T-helper 2 cell treated with Interferon-gamma antibody and Interleukin-4, amounts not matched to agents 5 μg/mL and 100 μg/mL, for 36 hours (primary cell): ENCODE measurements around the gene TNRC6B.
A peak's percentile ranks its signal among the peaks of the same experiment; 100 is the strongest.
"Not testable (repeated sequence)": the region's sequence is repeated elsewhere in the genome, so short reads cannot be mapped to it uniquely, and the experiment has no call there.

Experiments used
- DNase-seq: peaks from one replicate; pipeline ENCODE4 v3.0.0; 2021; ENCODE audit warnings: low spot score
- H3K27ac Mint-ChIP-seq: one replicate; pipeline ENCODE4 v1.8.0; 2021; ENCODE audit warnings: mild to moderate bottlenecking, mixed read lengths
- H3K27me3 Mint-ChIP-seq: one replicate; pipeline ENCODE4 v1.8.0; 2021; ENCODE audit warnings: low read depth, mixed read lengths
- H3K36me3 Mint-ChIP-seq: one replicate; pipeline ENCODE4 v1.8.0; 2021; ENCODE audit warnings: low read depth, mixed read lengths
- H3K4me1 Mint-ChIP-seq: one replicate; pipeline ENCODE4 v1.8.0; 2021; ENCODE audit warnings: low read depth, mixed read lengths
- H3K4me3 Mint-ChIP-seq: one replicate; pipeline ENCODE4 v1.8.0; 2022; ENCODE audit warnings: mild to moderate bottlenecking, moderate library complexity, mixed read lengths
- H3K9me3 Mint-ChIP-seq: one replicate; pipeline ENCODE4 v1.8.0; 2021; ENCODE audit warnings: mixed read lengths

Gene TNRC6B

DNA sequence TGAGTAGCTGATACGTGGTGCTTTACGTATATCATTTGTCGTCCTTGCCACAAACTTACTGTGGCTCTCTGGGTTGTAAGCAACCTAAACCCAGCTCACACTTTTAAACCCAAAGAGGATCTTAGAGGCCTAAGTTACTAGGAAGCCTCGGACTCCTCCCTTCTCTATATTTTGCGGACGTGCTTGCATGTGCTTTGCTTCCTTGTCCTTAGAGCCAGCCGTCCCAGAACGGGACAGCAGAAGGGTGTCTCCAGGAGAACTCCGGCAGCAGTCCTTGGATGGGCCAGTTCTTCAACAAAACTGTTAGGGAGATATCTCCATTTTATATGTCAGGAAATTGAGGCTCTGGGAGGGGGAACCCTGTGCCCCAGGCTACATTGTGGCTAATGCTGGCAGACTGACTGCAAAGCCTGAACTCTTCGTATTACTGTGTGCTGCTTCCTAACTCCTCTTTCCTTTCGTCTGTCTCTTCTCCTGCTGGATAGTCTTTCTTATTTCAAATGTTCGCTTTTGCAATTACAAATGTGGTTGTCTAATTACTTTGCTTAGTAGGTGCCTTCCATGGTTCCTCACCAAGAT is 33.8 kb downstream of the TNRC6B start:
- peaks cover 6% of the 10 kb centered on the region for H3K36me3 Mint-ChIP-seq

DNA sequence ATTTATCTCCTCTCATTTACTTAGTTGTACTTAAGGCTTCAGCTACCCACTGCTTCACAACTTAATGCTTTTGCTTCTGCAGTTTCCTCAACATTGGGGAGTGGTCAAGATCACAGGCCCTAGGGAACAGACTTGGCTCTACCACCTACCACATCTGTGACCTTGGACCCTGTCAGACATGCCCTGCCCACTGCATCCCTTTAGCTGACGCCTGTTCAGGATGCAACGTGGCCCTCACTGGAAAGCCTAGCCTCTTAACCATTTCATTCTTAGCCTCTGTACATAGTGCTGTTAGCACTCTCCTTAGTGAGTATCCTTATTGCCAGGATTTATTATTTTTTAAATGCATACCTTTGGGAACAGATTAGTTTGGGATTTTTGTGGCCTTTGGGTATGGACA is 34.4 kb downstream of the TNRC6B start:
- no peaks in the 10 kb centered on the region for H3K9me3 Mint-ChIP-seq
- DNase-seq = no peak
- H3K27me3 Mint-ChIP-seq = no peaks in the 10 kb centered on the region
- H3K27ac Mint-ChIP-seq = no peak overlapping the region
- no peak overlapping the region for H3K4me3 Mint-ChIP-seq
- peaks cover 5% of the 10 kb centered on the region for H3K36me3 Mint-ChIP-seq
- peaks cover 72% of the 10 kb centered on the region for H3K4me1 Mint-ChIP-seq

More for the DNA sequence above, 33.8 kb downstream of the TNRC6B start:
- Mint-ChIP-seq H3K27me3 (no peaks in the 10 kb centered on the region), H3K4me3 (no peak overlapping the region), H3K4me1 (peaks cover 67% of the 10 kb centered on the region), H3K9me3 (no peaks in the 10 kb centered on the region), H3K27ac (no peak overlapping the region)
- DNase-seq = no peak

DNA sequence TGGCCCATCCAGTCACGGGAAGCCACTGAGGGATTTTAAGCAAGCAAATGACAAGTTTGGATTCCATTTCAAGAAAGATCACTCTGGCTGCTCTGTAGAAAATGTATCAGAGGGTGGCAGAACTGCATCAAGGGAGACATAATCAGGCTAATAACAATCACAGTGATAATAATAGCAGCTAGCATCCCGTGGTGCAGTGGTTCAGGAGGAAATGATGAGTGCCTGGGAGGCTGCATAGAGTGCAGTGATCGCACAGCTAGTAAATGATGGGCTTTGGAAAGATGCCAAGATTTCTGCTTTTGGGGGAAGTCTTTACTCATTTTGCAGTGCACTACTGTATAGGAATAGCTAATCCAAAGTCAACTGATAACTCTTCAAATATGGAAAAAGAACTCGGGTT is 35.8 kb downstream of the TNRC6B start:
- peaks cover 7% of the 10 kb centered on the region for H3K36me3 Mint-ChIP-seq
- H3K4me3 Mint-ChIP-seq = no peak overlapping the region
- no peaks in the 10 kb centered on the region for H3K27me3 Mint-ChIP-seq
- H3K9me3 Mint-ChIP-seq = no peaks in the 10 kb centered on the region
- peaks cover 70% of the 10 kb centered on the region for H3K4me1 Mint-ChIP-seq
- peak overlapping the region; percentile 33 for H3K27ac Mint-ChIP-seq
- DNase-seq = no peak

- Mint-ChIP-seq H3K4me1 (peaks cover 75% of the 10 kb centered on the region), H3K4me3 (peak overlapping the region; percentile 32), H3K9me3 (no peaks in the 10 kb centered on the region), H3K27ac (no peak overlapping the region), H3K27me3 (no peaks in the 10 kb centered on the region), H3K36me3 (peaks cover 9% of the 10 kb centered on the region)
- no peak for DNase-seq
Observed at GRCh38 chr22:40215266-40215665, 37.5 kb downstream of the TNRC6B start.

DNA sequence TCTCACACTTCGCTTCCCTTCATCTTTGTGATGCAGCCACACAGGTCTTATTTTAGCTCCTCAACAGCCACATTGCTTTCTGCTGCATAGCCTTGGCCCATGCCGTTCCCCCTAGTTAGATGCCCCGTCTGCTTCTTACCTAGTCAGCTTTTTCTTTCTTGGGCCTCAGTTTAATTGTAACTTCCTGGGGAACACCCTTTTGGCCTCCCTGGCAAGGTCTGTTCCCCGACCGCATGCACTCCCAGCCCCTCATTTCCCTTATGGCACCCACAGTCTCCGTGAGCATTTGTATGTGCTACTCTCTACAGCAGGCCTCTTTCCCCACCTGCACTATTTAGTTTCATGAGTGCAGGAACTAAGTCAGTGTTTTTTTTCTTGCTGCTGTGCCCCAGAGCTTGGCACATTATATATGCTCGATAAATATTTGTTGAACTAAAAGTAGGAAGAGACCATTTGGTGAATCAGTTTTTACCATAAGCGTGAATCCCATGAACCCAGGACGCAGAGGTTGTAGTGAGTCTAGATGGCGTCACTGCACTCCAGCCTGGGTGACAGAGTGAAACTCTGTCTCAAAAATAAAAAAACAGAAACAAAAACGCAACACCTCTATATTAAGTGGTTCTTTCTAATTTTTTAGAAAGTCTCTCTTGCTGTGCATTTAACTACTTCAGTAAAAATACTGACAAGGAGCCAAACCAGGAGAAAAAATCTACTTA is 38.5 kb downstream of the TNRC6B start:
- DNase-seq = no peak
- H3K27me3 Mint-ChIP-seq = no peaks in the 10 kb centered on the region
- H3K4me1 Mint-ChIP-seq = peaks cover 70% of the 10 kb centered on the region
- peak overlapping the region; percentile 60 for H3K4me3 Mint-ChIP-seq
- peaks cover 11% of the 10 kb centered on the region for H3K36me3 Mint-ChIP-seq
- peak overlapping the region; percentile 79 for H3K27ac Mint-ChIP-seq
- no peaks in the 10 kb centered on the region for H3K9me3 Mint-ChIP-seq

DNA sequence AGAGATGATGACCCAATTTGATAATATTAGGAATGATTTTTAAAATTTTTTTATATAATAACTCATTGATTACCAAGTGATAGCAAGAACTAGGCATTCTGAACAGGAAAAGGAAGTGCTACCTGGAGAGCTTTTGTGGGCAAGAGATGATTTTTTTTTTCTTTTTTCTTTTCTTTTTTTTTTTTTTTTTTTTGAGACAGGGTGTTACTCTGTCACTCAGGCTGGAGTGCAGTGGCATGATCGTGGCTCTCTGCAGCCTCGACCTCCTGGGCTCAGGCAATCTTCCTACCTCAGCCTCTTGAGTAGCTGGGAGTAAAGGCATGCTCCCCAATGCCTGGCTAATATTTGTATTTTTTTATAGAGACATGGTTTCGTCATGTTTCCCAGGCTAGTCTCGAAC is 40.4 kb downstream of the TNRC6B start:
- peaks cover 60% of the 10 kb centered on the region for H3K4me1 Mint-ChIP-seq
- peak overlapping the region; percentile 36 for H3K4me3 Mint-ChIP-seq
- no peaks in the 10 kb centered on the region for H3K27me3 Mint-ChIP-seq
- no peaks in the 10 kb centered on the region for H3K9me3 Mint-ChIP-seq
- H3K27ac Mint-ChIP-seq = peak overlapping the region; percentile 18
- H3K36me3 Mint-ChIP-seq = peaks cover 10% of the 10 kb centered on the region
- DNase-seq = no peak

DNA sequence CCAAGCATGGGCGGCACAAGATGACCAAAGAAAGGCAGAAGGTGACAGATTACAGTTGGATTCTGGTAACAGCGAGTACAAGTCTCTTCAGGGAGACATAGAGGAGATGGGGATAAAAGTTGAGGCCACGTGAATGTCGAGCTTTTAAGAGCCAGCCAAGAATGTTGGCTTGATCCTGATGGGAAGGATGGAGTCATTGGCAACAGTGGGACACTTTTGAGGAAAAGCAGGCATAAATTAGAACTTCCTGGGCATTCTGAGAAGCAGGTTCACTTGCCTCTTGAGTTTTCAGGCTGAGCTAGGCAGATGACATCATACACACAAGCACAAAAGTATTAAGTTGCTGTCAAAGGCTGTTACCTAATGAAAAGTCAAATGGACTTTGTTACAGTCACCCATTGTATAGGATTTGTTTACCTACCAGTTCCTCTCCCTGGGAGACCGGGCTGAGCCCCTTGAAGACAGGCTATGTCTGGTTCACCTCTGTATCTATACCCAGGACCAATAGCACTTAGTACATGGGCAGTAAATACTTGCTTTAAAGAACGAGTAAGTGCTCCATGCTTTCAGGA is 41.1 kb downstream of the TNRC6B start:
- no peak for DNase-seq
- peak overlapping the region; percentile 36 for H3K4me3 Mint-ChIP-seq
- no peaks in the 10 kb centered on the region for H3K27me3 Mint-ChIP-seq
- peak overlapping the region; percentile 18 for H3K27ac Mint-ChIP-seq
- no peaks in the 10 kb centered on the region for H3K9me3 Mint-ChIP-seq
- peaks cover 60% of the 10 kb centered on the region for H3K4me1 Mint-ChIP-seq
- peaks cover 6% of the 10 kb centered on the region for H3K36me3 Mint-ChIP-seq

DNA sequence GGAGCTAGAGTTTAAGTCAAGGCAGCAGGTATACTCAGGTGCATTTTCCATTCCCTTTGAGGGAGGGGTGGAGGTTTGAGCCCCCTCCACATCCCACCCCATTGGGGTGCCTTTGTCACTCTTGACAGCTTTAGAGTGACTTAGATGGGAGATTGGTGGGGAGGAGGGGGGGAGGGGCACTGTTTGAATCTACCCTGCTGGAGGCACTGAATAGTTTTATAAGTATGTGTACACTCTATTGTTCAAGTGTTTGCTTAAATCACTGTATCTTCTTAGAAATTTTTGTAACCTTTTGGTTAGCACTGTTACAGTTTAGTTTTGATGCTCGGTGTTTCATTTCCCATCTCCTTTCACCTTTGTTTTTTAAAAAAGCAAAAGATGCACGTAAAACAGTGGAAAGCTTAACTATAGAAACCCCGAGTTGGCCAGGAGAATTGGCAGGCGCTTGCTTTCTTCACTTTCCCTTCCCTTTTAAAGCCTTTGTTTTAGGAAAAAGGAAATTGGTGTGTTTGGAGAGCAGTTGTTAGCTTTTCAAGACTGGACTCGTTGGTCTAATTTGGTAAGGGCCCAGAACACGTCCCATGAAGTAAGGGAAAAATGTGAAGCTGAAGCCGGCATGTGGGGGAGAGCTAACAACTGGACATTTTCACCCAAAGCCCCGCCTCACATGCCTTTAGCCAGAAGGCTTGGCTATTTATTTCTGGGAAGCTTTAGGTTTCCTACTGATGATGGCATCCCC is 42.8 kb downstream of the TNRC6B start:
- H3K27me3 Mint-ChIP-seq = no peaks in the 10 kb centered on the region
- no peaks in the 10 kb centered on the region for H3K9me3 Mint-ChIP-seq
- H3K4me3 Mint-ChIP-seq = no peak overlapping the region
- DNase-seq = no peak
- no peak overlapping the region for H3K27ac Mint-ChIP-seq
- H3K36me3 Mint-ChIP-seq = peaks cover 6% of the 10 kb centered on the region
- peaks cover 56% of the 10 kb centered on the region for H3K4me1 Mint-ChIP-seq

GRCh38 chr22:40221055-40221414 is 43.3 kb downstream of the TNRC6B start:
- H3K27me3 Mint-ChIP-seq = no peaks in the 10 kb centered on the region
- H3K9me3 Mint-ChIP-seq = no peaks in the 10 kb centered on the region
- H3K27ac Mint-ChIP-seq = no peak overlapping the region
- H3K36me3 Mint-ChIP-seq = peaks cover 6% of the 10 kb centered on the region
- H3K4me3 Mint-ChIP-seq = no peak overlapping the region
- H3K4me1 Mint-ChIP-seq = peaks cover 50% of the 10 kb centered on the region
- no peak for DNase-seq

- peaks cover 40% of the 10 kb centered on the region for H3K4me1 Mint-ChIP-seq
- not testable (repeated sequence) for DNase-seq, H3K27me3 Mint-ChIP-seq, H3K36me3 Mint-ChIP-seq, H3K9me3 Mint-ChIP-seq, H3K4me3 Mint-ChIP-seq, H3K27ac Mint-ChIP-seq
Observed at GRCh38 chr22:40222979-40223378, 45.3 kb downstream of the TNRC6B start.

- H3K27ac Mint-ChIP-seq = peak overlapping the region; percentile 43
- no peaks in the 10 kb centered on the region for H3K9me3 Mint-ChIP-seq
- peak overlapping the region; percentile 14 for H3K4me3 Mint-ChIP-seq
- no peaks in the 10 kb centered on the region for H3K27me3 Mint-ChIP-seq
- H3K36me3 Mint-ChIP-seq = peaks cover 5% of the 10 kb centered on the region
- no peak for DNase-seq
- H3K4me1 Mint-ChIP-seq = peaks cover 27% of the 10 kb centered on the region
Observed at GRCh38 chr22:40224702-40225101, 47.0 kb downstream of the TNRC6B start.

GRCh38 chr22:40226620-40227019 is 48.9 kb downstream of the TNRC6B start:
- H3K27ac Mint-ChIP-seq = peak overlapping the region; percentile 46
- no peak overlapping the region for H3K4me3 Mint-ChIP-seq
- H3K4me1 Mint-ChIP-seq = peaks cover 17% of the 10 kb centered on the region
- DNase-seq = no peak
- peaks cover 6% of the 10 kb centered on the region for H3K36me3 Mint-ChIP-seq
- H3K27me3 Mint-ChIP-seq = no peaks in the 10 kb centered on the region
- no peaks in the 10 kb centered on the region for H3K9me3 Mint-ChIP-seq

DNA sequence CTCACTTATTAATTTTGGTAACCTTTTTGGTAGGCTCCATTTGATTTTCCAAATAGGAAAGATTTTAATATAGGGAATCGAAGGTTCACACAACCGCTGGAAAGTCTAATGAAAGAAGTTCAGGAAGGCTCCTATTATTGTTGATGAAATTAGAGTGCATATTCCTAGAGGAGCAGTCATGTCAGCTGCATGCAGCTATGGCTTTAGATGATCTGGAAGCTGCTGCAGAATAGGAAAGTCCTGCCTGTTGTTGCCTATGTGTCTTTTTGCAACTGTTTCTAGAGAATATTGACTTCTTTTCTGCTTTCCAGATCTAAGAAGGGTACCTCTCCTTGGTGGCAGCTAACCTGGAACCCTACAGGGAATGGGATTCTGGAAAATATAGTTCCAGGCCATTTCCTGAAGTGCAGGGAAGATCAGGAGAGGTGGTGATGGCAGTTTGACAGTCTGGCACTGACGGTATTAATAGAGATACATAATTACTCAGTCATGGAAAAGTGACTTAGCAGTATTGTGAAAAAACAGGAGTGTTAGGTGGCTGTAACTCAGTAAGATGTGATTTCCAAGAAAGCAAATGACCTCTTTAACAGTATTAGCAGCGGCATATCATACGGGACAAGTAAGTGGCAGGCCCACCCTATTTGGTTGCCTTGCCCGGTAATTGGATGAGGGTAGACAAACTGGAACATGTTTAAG is 54.0 kb downstream of the TNRC6B start:
- H3K36me3 Mint-ChIP-seq = peaks cover 19% of the 10 kb centered on the region
- H3K4me3 Mint-ChIP-seq = no peak overlapping the region
- no peak for DNase-seq
- no peak overlapping the region for H3K27ac Mint-ChIP-seq
- H3K4me1 Mint-ChIP-seq = peaks cover 9% of the 10 kb centered on the region
- no peaks in the 10 kb centered on the region for H3K9me3 Mint-ChIP-seq
- H3K27me3 Mint-ChIP-seq = no peaks in the 10 kb centered on the region

DNA sequence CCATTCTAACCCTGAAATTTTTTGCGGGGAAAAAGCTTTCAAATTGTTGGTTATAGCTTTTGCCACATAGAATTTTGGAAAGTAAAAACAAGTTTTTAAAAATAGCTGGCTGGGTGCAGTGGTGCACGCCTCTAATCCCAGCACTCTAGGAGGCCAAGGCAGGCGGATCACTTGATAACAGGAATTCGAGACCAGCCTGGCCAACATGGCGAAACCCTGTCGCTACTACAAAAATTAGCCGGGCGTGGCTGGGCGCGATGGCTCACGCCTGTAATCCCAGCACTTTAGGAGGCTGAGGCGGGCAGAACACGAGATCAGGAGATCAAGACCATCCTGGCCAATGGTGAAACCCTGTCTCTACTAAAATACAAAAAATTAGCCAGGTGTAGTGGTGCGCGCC is 54.9 kb downstream of the TNRC6B start:
- Mint-ChIP-seq H3K4me1 (peaks cover 14% of the 10 kb centered on the region), H3K9me3 (no peaks in the 10 kb centered on the region), H3K36me3 (peaks cover 21% of the 10 kb centered on the region), H3K27me3 (no peaks in the 10 kb centered on the region), H3K4me3 (no peak overlapping the region), H3K27ac (no peak overlapping the region)
- DNase-seq = no peak
